H1 (cell line): Measurements from ENCODE around the gene LRPPRC. TPM values are rescaled to one million over a fixed set of nuclear protein-coding genes. Genes with fewer than 3 reads are reported as not detected.

ENCODE experiments used
- CTCF ChIA-PET: fragments of 300-600 bp; sonication (Branson Sonifier 250); formaldehyde crosslinking; loops from one replicate; lab custom pipeline; 2021; ENCODE audit not compliant: partially characterized antibody; lab: Charles Lee
- POLR2A ChIA-PET: fragments of 300-600 bp; sonication (Branson Sonifier 250); formaldehyde crosslinking; loops from one replicate; lab custom pipeline; 2021; ENCODE audit warnings: inconsistent platforms; ENCODE audit not compliant: partially characterized antibody; lab: Charles Lee
- DNase-seq, 2 experiments: peaks; one replicate each; pipeline versions ENCODE4 v3.0.0 to v3.0.0-alpha.2; 2010 to 2022; ENCODE audit warnings: low spot score in 2 of 2, low read depth in 1 of 2, mixed read lengths in 1 of 2
- FAIRE-seq: peaks from 2 replicates; lab custom pipeline; 2011; peaks lifted over from hg19 to GRCh38; lab: Jason Lieb, UNC
- H2AFZ ChIP-seq: 2 replicates; pipeline ENCODE4 v1.8.1; 2012; ENCODE audit warnings: low read length, inconsistent platforms
- H2AK5ac ChIP-seq: 2 replicates; pipeline ENCODE4 v1.6.1; 2013; ENCODE audit warnings: low read depth, low read length
- H2BK120ac ChIP-seq: replicated peaks from 2 replicates; pipeline ENCODE3; 2013; ENCODE audit warnings: low read depth, low read length, inconsistent platforms
- H2BK12ac ChIP-seq: 2 replicates; pipeline ENCODE4 v1.6.1; 2013; ENCODE audit warnings: low read depth, low read length
- H2BK15ac ChIP-seq: 2 replicates; pipeline ENCODE4 v1.6.1; 2013; ENCODE audit warnings: low read length
- H2BK20ac ChIP-seq: 2 replicates; pipeline ENCODE4 v1.6.1; 2013; ENCODE audit warnings: low read length
- H2BK5ac ChIP-seq: 2 replicates; pipeline ENCODE4 v1.6.1; 2013; ENCODE audit warnings: low read depth, low read length
- H3K14ac ChIP-seq: 2 replicates; pipeline ENCODE4 v1.6.1; 2013; ENCODE audit warnings: inconsistent platforms; ENCODE audit not compliant: insufficient read length
- H3K18ac ChIP-seq: 2 replicates; pipeline ENCODE4 v1.6.1; 2013; ENCODE audit warnings: low read length; ENCODE audit errors: extremely low read depth
- H3K23ac ChIP-seq: 2 replicates; pipeline ENCODE4 v1.6.1; 2013; ENCODE audit warnings: inconsistent platforms; ENCODE audit not compliant: insufficient read length
- H3K23me2 ChIP-seq: 2 replicates; pipeline ENCODE4 v1.6.1; 2013; ENCODE audit warnings: low read depth, low read length
- H3K27ac ChIP-seq: 2 replicates; pipeline ENCODE4 v1.6.1; 2011; ENCODE audit warnings: low read depth, low read length, inconsistent platforms
- H3K27me3 ChIP-seq, 4 experiments: replicated peaks in 1 of 4; 1 replicate in 1 of 4; 2 replicates in 3 of 4; pipeline versions ENCODE4 v1.6.1 to v1.8.1; 2011 to 2013; ENCODE audit warnings: low read length in 3 of 4, mild to moderate bottlenecking in 3 of 4, inconsistent platforms in 2 of 4, mixed read lengths in 2 of 4, moderate library complexity in 1 of 4; ENCODE audit not compliant: control insufficient read depth in 3 of 4, insufficient read depth in 3 of 4; ENCODE audit errors: extremely low read depth in 1 of 4
- H3K36me3 ChIP-seq, 4 experiments: 2 replicates each; pipeline versions ENCODE4 v1.6.1 to v1.8.1; 2011 to 2013; ENCODE audit warnings: mild to moderate bottlenecking in 4 of 4, low read length in 3 of 4, moderate library complexity in 2 of 4, control low read depth in 1 of 4, inconsistent platforms in 1 of 4; ENCODE audit not compliant: insufficient read depth in 4 of 4, control insufficient read depth in 2 of 4
- H3K4ac ChIP-seq: replicated peaks from 2 replicates; pipeline ENCODE3; 2013; ENCODE audit warnings: low read length, low read depth, mixed read lengths, inconsistent platforms; ENCODE audit not compliant: insufficient read length
- H3K4me1 ChIP-seq, 4 experiments: replicated peaks in 1 of 4; 1 replicate in 1 of 4; 2 replicates in 3 of 4; pipeline versions ENCODE4 v1.6.1 to v1.8.1; 2011 to 2013; ENCODE audit warnings: low read length in 3 of 4, inconsistent platforms in 2 of 4, mixed read lengths in 1 of 4; ENCODE audit not compliant: insufficient read depth in 4 of 4, control insufficient read depth in 3 of 4
- H3K4me2 ChIP-seq, 2 experiments: 2 replicates each; pipeline versions ENCODE4 v1.6.1 to v1.8.1; 2011 to 2013; ENCODE audit warnings: low read depth in 2 of 2, low read length in 2 of 2, control low read depth in 1 of 2, inconsistent platforms in 1 of 2, mild to moderate bottlenecking in 1 of 2; ENCODE audit not compliant: insufficient read depth in 1 of 2
- H3K4me3 ChIP-seq, 4 experiments: fragments of 200-600, 300-600 bp in 1 of 4; sonication (generic), shearing (Covaris generic), sonication (Bioruptor Twin) in 1 of 4; 2 replicates each; pipeline versions ENCODE4 v1.5.1 to v1.8.1; 2011 to 2016; ENCODE audit warnings: low read length in 4 of 4, low read depth in 3 of 4, control low read depth in 2 of 4, inconsistent platforms in 2 of 4, mild to moderate bottlenecking in 2 of 4, mixed read lengths in 1 of 4, moderate library complexity in 1 of 4; ENCODE audit not compliant: insufficient read depth in 2 of 4; ENCODE audit errors: extremely low read depth in 1 of 4
- H3K56ac ChIP-seq: replicated peaks from 2 replicates; pipeline ENCODE3; 2013; ENCODE audit warnings: low read depth, mild to moderate bottlenecking, mixed read lengths, low read length, inconsistent platforms; ENCODE audit not compliant: insufficient read length
- H3K79me1 ChIP-seq: 2 replicates; pipeline ENCODE4 v1.6.1; 2013; ENCODE audit warnings: low read depth, low read length, control low read depth
- H3K79me2 ChIP-seq, 2 experiments: 2 replicates each; pipeline versions ENCODE4 v1.6.1 to v1.8.1; 2012 to 2013; ENCODE audit warnings: low read length in 2 of 2, mild to moderate bottlenecking in 2 of 2, inconsistent platforms in 1 of 2; ENCODE audit not compliant: insufficient read depth in 2 of 2, control insufficient read depth in 1 of 2
- H3K9ac ChIP-seq, 4 experiments: replicated peaks in 1 of 4; 1 replicate in 1 of 4; 2 replicates in 3 of 4; pipeline versions ENCODE4 v1.6.1 to v1.8.1; 2011 to 2013; ENCODE audit warnings: low read depth in 3 of 4, low read length in 3 of 4, control low read depth in 2 of 4, mild to moderate bottlenecking in 2 of 4, moderate library complexity in 2 of 4, inconsistent platforms in 1 of 4; ENCODE audit errors: extremely low read depth in 1 of 4
- H3K9me3 ChIP-seq, 2 experiments: 2 replicates each; pipeline versions ENCODE4 v1.6.1 to v1.8.1; 2012 to 2013; ENCODE audit warnings: mild to moderate bottlenecking in 2 of 2, moderate library complexity in 2 of 2, control low read depth in 1 of 2, inconsistent platforms in 1 of 2, low read depth in 1 of 2, low read length in 1 of 2, mixed read lengths in 1 of 2; ENCODE audit not compliant: insufficient read depth in 2 of 2
- H4K20me1 ChIP-seq, 2 experiments: replicated peaks in 1 of 2; 2 replicates each; pipeline versions ENCODE3 to v1.8.1; 2011 to 2013; ENCODE audit warnings: inconsistent platforms in 2 of 2, low read length in 2 of 2, mild to moderate bottlenecking in 1 of 2; ENCODE audit not compliant: insufficient read depth in 2 of 2, control insufficient read depth in 1 of 2
- H4K5ac ChIP-seq: 2 replicates; pipeline ENCODE4 v1.6.1; 2013; ENCODE audit warnings: low read length, low read depth, mixed read lengths, inconsistent platforms; ENCODE audit not compliant: insufficient read length
- H4K8ac ChIP-seq: 2 replicates; pipeline ENCODE4 v1.8.0; 2013; ENCODE audit warnings: mild to moderate bottlenecking, moderate library complexity, low read length, inconsistent platforms; ENCODE audit not compliant: insufficient read depth; ENCODE audit errors: extremely low read depth
- H4K91ac ChIP-seq: replicated peaks from 2 replicates; pipeline ENCODE3; 2013; ENCODE audit warnings: low read length, mixed read lengths, inconsistent platforms; ENCODE audit not compliant: insufficient read length
- BRCA1 ChIP-seq: IDR thresholded peaks from 2 replicates; pipeline ENCODE4 v1.6.1; 2012; ENCODE audit warnings: low read depth, low read length, improper control_type of control experiment
- CHD2 ChIP-seq: IDR thresholded peaks from 2 replicates; pipeline ENCODE4 v1.6.1; 2012; ENCODE audit warnings: low read length, improper control_type of control experiment
- EZH2 ChIP-seq: fragments of 200-600 bp; sonication (generic); IDR thresholded peaks from 2 replicates; pipeline ENCODE4 v1.7.1; 2012; ENCODE audit warnings: low read depth, mild to moderate bottlenecking, moderate library complexity, low read length, inconsistent platforms; ENCODE audit not compliant: severe bottlenecking
- GTF2F1 ChIP-seq: IDR thresholded peaks from 2 replicates; pipeline ENCODE4 v1.6.1; 2012; ENCODE audit warnings: low read depth, low read length, improper control_type of control experiment, borderline replicate concordance
- KDM4A ChIP-seq: IDR thresholded peaks from one replicate; pipeline ENCODE4 v1.7.1; 2012; ENCODE audit warnings: low read depth, mild to moderate bottlenecking, moderate library complexity, low read length, inconsistent platforms; ENCODE audit not compliant: severe bottlenecking
- POU5F1 ChIP-seq: IDR thresholded peaks from 2 replicates; pipeline ENCODE4 v1.6.1; 2011; ENCODE audit warnings: low read depth, mild to moderate bottlenecking, low read length, moderate library complexity
- RFX5 ChIP-seq: IDR thresholded peaks from 2 replicates; pipeline ENCODE4 v1.6.1; 2011; ENCODE audit warnings: low read depth, low read length, improper control_type of control experiment, borderline replicate concordance
- RXRA ChIP-seq: IDR thresholded peaks from 2 replicates; pipeline ENCODE4 v1.6.1; 2011; ENCODE audit warnings: low read depth, mild to moderate bottlenecking, low read length, moderate library complexity; ENCODE audit not compliant: insufficient read depth
- SIX5 ChIP-seq: IDR thresholded peaks from 2 replicates; pipeline ENCODE4 v1.6.1; 2011; ENCODE audit warnings: mild to moderate bottlenecking, low read depth, low read length
- SUZ12 ChIP-seq: fragments of 200-600 bp; sonication (generic); IDR thresholded peaks from 2 replicates; pipeline ENCODE4 v1.6.1; 2012; ENCODE audit warnings: mild to moderate bottlenecking, inconsistent platforms, low read length, moderate library complexity, mixed read lengths
- TCF12 ChIP-seq: IDR thresholded peaks from 2 replicates; pipeline ENCODE4 v1.6.1; 2011; ENCODE audit warnings: low read depth, mild to moderate bottlenecking, low read length
- TEAD4 ChIP-seq: IDR thresholded peaks from 2 replicates; pipeline ENCODE4 v1.6.1; 2012; ENCODE audit warnings: low read depth, low read length, inconsistent platforms, mixed read lengths
- WGBS, 2 experiments: shearing (Covaris generic) in 1 of 2; methylation state at CpG; one replicate each; pipeline versions ENCODE4 v1.1.6 to v1.1.7; 2013 to 2015; ENCODE audit warnings: low lambda C conversion rate in 2 of 2, mixed read lengths in 2 of 2, inconsistent platforms in 1 of 2, low coverage in 1 of 2, missing lambda C conversion rate in 1 of 2; ENCODE audit not compliant: insufficient replicate concordance in 2 of 2, insufficient coverage in 1 of 2, insufficient read length in 1 of 2; ENCODE audit errors: extremely low coverage in 1 of 2, missing lambda C conversion rate in 1 of 2; 5-methylcytosine and 5-hydroxymethylcytosine counted together
- polyA plus RNA-seq, 7 experiments: library from polyadenylated mRNA; depleted of rRNA in 3 of 7; stranded (reverse) in 5 of 7; unstranded in 2 of 7; fragments of >200 nt in 5 of 7; fragments of 200-250 nt in 2 of 7; gene quantifications; 1 replicate in 5 of 7; 2 replicates in 1 of 7; 4 replicates in 1 of 7; pipeline versions ENCODE4 v1.2.1 to v1.2.3, GENCODE V29; 2011 to 2013; ENCODE audit warnings: missing spikeins in 2 of 7, mixed read lengths in 2 of 7
- total RNA-seq: library from RNA; stranded (reverse); fragmentation: NEBNext Ultra II Directional; extraction: Animal tissue kit (Norgen Biotek cat#: 25700); gene quantifications from 2 replicates; pipeline ENCODE4 v1.2.1, GENCODE V29; 2021
- TF ChIP-seq, protein P1 (sequence below): IDR thresholded peaks from 2 replicates; pipeline ENCODE4 v1.6.1; 2011; ENCODE audit warnings: low read length, improper control_type of control experiment

Gene LRPPRC
- total and polyA plus RNA-seq, 2 of the 8 experiments (the other 6 are each of a cell fraction or from before 2014, with no cell fraction given) = 43.4 to 167 TPM

DNA sequence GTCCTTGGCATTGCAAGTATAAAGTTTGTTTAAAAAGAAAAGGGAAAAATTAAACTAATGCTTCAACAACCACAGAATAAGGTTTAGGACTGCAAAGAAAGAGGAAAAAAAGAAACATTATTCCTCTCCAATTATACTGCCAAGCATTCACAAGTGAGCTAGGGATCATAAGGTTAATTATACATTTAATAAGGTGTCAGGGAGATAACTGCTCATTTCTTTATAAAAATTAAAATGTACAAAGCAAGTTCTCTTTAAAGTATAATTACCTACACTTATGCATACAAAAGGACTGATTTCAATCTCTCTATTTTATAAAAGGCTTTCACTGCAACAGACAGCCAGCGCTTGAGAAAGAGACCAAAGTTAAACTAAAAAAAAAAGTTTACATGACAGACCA, 98.9 kb downstream of the LRPPRC start:
- Histone ChIP-seq H4K91ac (no peak overlapping the region), H2AK5ac (no peak overlapping the region), H3K4ac (no peak overlapping the region), H3K4me3 (no peak overlapping the region), H2BK12ac (no peak overlapping the region), H3K9me3 (no peaks in the 10 kb centered on the region), H3K18ac (no peak overlapping the region), H3K9ac (no peak overlapping the region)
- CTCF ChIA-PET = interaction anchor here (1.2 kb wide), 1 partner anchor 8 kb away, joined by 3 read pairs; no protein-coding TSS in a partner anchor
- POLR2A ChIA-PET = no interaction called here
- TF ChIP-seq SUZ12 (no peak), RXRA (no peak), CHD2 (no peak), BRCA1 (no peak), KDM4A (no peak), POU5F1 (no peak), SIX5 (no peak), EZH2 (no peak), GTF2F1 (no peak), TCF12 (no peak), RFX5 (no peak), TEAD4 (no peak)
- TF ChIP-seq, protein P1, sequence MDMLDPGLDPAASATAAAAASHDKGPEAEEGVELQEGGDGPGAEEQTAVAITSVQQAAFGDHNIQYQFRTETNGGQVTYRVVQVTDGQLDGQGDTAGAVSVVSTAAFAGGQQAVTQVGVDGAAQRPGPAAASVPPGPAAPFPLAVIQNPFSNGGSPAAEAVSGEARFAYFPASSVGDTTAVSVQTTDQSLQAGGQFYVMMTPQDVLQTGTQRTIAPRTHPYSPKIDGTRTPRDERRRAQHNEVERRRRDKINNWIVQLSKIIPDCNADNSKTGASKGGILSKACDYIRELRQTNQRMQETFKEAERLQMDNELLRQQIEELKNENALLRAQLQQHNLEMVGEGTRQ = no peak
- TF ChIP-seq, all 59 proteins: peak for 0
- H2BK5ac ChIP-seq = no peak overlapping the region
- H3K14ac ChIP-seq = no peak overlapping the region
- H3K56ac ChIP-seq = no peak overlapping the region
- 93% methylated on average over 1 of the region's 1 CpG; no CpG with 5 or more reads in 1 of the 2 experiments for WGBS, 2 experiments
- no peak overlapping the region for H4K5ac ChIP-seq
- no peak overlapping the region for H3K27ac ChIP-seq
- DNase-seq (no peak), FAIRE-seq (no peak)
- H3K36me3 ChIP-seq = peaks cover 19 to 92% (median 60%) of the 10 kb centered on the region in 4 experiments
- peaks cover 0 to 5% of the 10 kb centered on the region in 2 experiments for H4K20me1 ChIP-seq
- no peak overlapping the region for H3K4me2 ChIP-seq
- H4K8ac ChIP-seq = no peak overlapping the region; the same call in 1 of the 2 replicates
- no peak overlapping the region for H2AFZ ChIP-seq
- no peaks in the 10 kb centered on the region for H3K79me2 ChIP-seq
- no peak overlapping the region for H2BK20ac ChIP-seq
- H3K4me1 ChIP-seq = no peaks in the 10 kb centered on the region
- no peak overlapping the region for H2BK120ac ChIP-seq
- H3K23ac ChIP-seq = no peak overlapping the region
- no peaks in the 10 kb centered on the region for H3K23me2 ChIP-seq
- no peak overlapping the region for H2BK15ac ChIP-seq
- H3K27me3 ChIP-seq = no peaks in the 10 kb centered on the region
- no peaks in the 10 kb centered on the region; the same call in 1 of the 2 replicates for H3K79me1 ChIP-seq
